HepG2 (cell line): Measurements from ENCODE around the gene TPSD1. TPM values are rescaled to one million over a fixed set of nuclear protein-coding genes. Genes with fewer than 3 reads are reported as not detected.

Experiments used
- CAMTA2 ChIP-seq: sonication (generic); formaldehyde crosslinking; IDR thresholded peaks from 2 replicates; pipeline ENCODE4 v1.4.0; 2020; ENCODE audit warnings: mild to moderate bottlenecking, missing genetic modification reagents, borderline replicate concordance
- CREM ChIP-seq, 2 experiments: sonication (generic) in 1 of 2; formaldehyde crosslinking in 1 of 2; IDR thresholded peaks; 2 replicates each; pipeline versions ENCODE4 v1.4.0 to v1.6.1; 2016 to 2020; ENCODE audit warnings: antibody characterized with exemption in 1 of 2, mild to moderate bottlenecking in 1 of 2, missing genetic modification reagents in 1 of 2
- ETV5 ChIP-seq: IDR thresholded peaks from 2 replicates; pipeline ENCODE4 v1.6.1; 2018; ENCODE audit warnings: missing biosample characterization, missing genetic modification reagents, inconsistent platforms, borderline replicate concordance
- GATAD2A ChIP-seq: IDR thresholded peaks from 2 replicates; pipeline ENCODE4 v1.6.1; 2016
- NFRKB ChIP-seq: fragments of 450-650 bp; IDR thresholded peaks from 2 replicates; pipeline ENCODE4 v1.6.1; 2017
- PHF5A ChIP-seq: IDR thresholded peaks from one replicate; pipeline ENCODE4 v1.6.1; 2018; ENCODE audit warnings: low read depth, missing genetic modification reagents; ENCODE audit not compliant: unreplicated experiment
- PPARG ChIP-seq: conservative IDR thresholded peaks from 2 replicates; pipeline ENCODE4 v1.6.1; 2016; ENCODE audit warnings: missing biosample characterization, missing genetic modification reagents
- PRMT3 ChIP-seq: sonication (generic); formaldehyde crosslinking; IDR thresholded peaks from 2 replicates; pipeline ENCODE4 v1.8.1; 2022; ENCODE audit warnings: low read depth, mild to moderate bottlenecking, moderate library complexity, missing genetic modification reagents, borderline replicate concordance
- ZNF501 ChIP-seq: sonication (generic); formaldehyde crosslinking; IDR thresholded peaks from 2 replicates; pipeline ENCODE4 v1.5.1; 2020; ENCODE audit warnings: mild to moderate bottlenecking, moderate library complexity, missing genetic modification reagents
- ZNF737 ChIP-seq: sonication (generic); formaldehyde crosslinking; IDR thresholded peaks from 2 replicates; pipeline ENCODE4 v1.5.0; 2020; ENCODE audit warnings: missing genetic modification reagents, mild to moderate bottlenecking, borderline replicate concordance
- ZNF766 ChIP-seq: sonication (generic); formaldehyde crosslinking; IDR thresholded peaks from 2 replicates; pipeline ENCODE4 v1.5.0; 2020; ENCODE audit warnings: missing genetic modification reagents, borderline replicate concordance
- ZNF773 ChIP-seq: sonication (generic); formaldehyde crosslinking; IDR thresholded peaks from 2 replicates; pipeline ENCODE4 v1.4.0; 2020; ENCODE audit warnings: missing genetic modification reagents, borderline replicate concordance
- polyA plus RNA-seq, 8 experiments: library from polyadenylated mRNA; depleted of rRNA in 3 of 8; stranded (reverse) in 7 of 8; unstranded in 1 of 8; fragments of >200 nt; fragmentation: Illumina TruSeq in 4 of 8; extraction: Trizol in 4 of 8; gene quantifications; 2 replicates each; pipeline versions ENCODE4 v1.2.1 to v1.2.3, GENCODE V29; 2011 to 2016; ENCODE audit warnings: low read depth in 4 of 8, missing spikeins in 1 of 8, mixed read lengths in 1 of 8; ENCODE audit not compliant: insufficient read depth in 1 of 8
- total RNA-seq, 5 experiments: library from RNA; depleted of rRNA; stranded (reverse); fragments of >200 nt; fragmentation: Illumina TruSeq; extraction: Trizol; gene quantifications; 2 replicates each; pipeline ENCODE4 v1.2.3, GENCODE V29; 2016; ENCODE audit warnings: low read depth in 1 of 5
- TF ChIP-seq, protein P1 (sequence below): sonication (generic); formaldehyde crosslinking; IDR thresholded peaks from 2 replicates; pipeline ENCODE4 v1.5.1; 2020; ENCODE audit warnings: mild to moderate bottlenecking, moderate library complexity, missing genetic modification reagents
- TF ChIP-seq, protein P2 (sequence below): sonication (generic); formaldehyde crosslinking; IDR thresholded peaks from 2 replicates; pipeline ENCODE4 v1.8.1; 2023; ENCODE audit warnings: missing genetic modification reagents, inconsistent platforms, borderline replicate concordance
- TF ChIP-seq, protein P3 (sequence below): sonication (generic); formaldehyde crosslinking; IDR thresholded peaks from 2 replicates; pipeline ENCODE4 v1.4.0; 2020; ENCODE audit warnings: mild to moderate bottlenecking, missing genetic modification reagents
- TF ChIP-seq, protein P4 (sequence below): sonication (generic); formaldehyde crosslinking; IDR thresholded peaks from 2 replicates; pipeline ENCODE4 v1.4.0; 2020; ENCODE audit warnings: missing genetic modification reagents

Gene TPSD1
- total and polyA plus RNA-seq, 2 of the 13 experiments (the other 11 are each of a cell fraction or from before 2014, with no cell fraction given) = not detected

DNA sequence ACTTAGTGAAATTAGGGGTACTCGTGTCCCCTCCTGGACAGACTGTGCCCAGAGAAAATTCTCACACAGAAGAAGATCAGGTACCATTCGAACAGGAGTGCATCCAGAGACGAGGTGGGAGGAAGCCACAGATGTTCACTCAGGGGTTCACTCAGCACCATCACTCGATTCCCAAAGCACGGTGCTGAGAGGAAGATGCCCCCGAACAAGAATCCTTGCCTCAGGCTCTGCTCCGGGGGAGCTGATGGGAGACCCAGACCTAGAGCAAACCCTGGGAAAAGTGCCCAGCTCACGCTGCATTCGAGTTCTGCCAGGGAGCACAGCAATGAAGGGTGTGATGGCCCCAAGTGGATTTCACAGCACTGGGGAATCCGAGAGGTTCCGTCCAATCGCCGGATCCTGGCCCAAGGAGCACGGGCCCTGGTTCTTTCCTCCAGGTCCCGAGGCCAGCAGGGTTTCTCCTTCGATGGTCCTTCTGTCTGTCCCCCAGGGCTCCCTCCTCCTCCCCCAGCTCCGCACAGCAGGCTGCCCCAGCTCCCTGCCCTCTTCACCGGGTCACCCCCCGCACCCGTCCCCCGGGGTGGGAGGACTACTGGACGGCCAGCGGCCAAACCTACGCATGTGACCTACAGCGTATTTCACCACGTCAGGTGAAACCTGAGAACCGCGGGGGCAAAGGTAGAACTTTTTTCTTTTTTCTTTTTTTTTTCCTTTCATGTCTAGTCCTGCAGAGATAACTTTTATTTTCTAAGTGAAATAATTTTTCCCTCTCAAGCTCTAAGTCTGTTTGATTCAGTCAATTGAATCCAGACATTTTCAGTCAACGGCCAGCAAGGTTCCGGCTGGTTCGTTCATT lies 43.4 kb downstream of the TPSD1 start (continued):
- TF ChIP-seq, protein P1, sequence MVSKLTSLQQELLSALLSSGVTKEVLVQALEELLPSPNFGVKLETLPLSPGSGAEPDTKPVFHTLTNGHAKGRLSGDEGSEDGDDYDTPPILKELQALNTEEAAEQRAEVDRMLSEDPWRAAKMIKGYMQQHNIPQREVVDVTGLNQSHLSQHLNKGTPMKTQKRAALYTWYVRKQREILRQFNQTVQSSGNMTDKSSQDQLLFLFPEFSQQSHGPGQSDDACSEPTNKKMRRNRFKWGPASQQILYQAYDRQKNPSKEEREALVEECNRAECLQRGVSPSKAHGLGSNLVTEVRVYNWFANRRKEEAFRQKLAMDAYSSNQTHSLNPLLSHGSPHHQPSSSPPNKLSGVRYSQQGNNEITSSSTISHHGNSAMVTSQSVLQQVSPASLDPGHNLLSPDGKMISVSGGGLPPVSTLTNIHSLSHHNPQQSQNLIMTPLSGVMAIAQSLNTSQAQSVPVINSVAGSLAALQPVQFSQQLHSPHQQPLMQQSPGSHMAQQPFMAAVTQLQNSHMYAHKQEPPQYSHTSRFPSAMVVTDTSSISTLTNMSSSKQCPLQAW (CRISPR knock-in tag) = 0 out of 2 replicates have a peak, but pooled peaks have one; percentile 38
- peak; percentile 27 for TF ChIP-seq PHF5A (CRISPR knock-in tag)
- no peak for TF ChIP-seq NFRKB
- no peak for TF ChIP-seq ZNF737 (CRISPR knock-in tag)
- TF ChIP-seq, protein P2, sequence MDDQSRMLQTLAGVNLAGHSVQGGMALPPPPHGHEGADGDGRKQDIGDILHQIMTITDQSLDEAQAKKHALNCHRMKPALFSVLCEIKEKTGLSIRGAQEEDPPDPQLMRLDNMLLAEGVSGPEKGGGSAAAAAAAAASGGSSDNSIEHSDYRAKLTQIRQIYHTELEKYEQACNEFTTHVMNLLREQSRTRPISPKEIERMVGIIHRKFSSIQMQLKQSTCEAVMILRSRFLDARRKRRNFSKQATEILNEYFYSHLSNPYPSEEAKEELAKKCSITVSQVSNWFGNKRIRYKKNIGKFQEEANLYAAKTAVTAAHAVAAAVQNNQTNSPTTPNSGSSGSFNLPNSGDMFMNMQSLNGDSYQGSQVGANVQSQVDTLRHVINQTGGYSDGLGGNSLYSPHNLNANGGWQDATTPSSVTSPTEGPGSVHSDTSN (CRISPR knock-in tag) = no peak
- TF ChIP-seq CREM (IDR thresholded peaks at IDR 0.05) = peak; percentile 66; the same call in 1 of the 2 replicates
- TF ChIP-seq CREM (CRISPR knock-in tag; IDR thresholded peaks at IDR 0.05) = no peak
- TF ChIP-seq GATAD2A = peak; percentile 61
- TF ChIP-seq, protein P3, sequence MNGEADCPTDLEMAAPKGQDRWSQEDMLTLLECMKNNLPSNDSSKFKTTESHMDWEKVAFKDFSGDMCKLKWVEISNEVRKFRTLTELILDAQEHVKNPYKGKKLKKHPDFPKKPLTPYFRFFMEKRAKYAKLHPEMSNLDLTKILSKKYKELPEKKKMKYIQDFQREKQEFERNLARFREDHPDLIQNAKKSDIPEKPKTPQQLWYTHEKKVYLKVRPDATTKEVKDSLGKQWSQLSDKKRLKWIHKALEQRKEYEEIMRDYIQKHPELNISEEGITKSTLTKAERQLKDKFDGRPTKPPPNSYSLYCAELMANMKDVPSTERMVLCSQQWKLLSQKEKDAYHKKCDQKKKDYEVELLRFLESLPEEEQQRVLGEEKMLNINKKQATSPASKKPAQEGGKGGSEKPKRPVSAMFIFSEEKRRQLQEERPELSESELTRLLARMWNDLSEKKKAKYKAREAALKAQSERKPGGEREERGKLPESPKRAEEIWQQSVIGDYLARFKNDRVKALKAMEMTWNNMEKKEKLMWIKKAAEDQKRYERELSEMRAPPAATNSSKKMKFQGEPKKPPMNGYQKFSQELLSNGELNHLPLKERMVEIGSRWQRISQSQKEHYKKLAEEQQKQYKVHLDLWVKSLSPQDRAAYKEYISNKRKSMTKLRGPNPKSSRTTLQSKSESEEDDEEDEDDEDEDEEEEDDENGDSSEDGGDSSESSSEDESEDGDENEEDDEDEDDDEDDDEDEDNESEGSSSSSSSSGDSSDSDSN (CRISPR knock-in tag) = no peak; the same call in 1 of the 2 replicates
- TF ChIP-seq ZNF766 (CRISPR knock-in tag) = no peak
- TF ChIP-seq ETV5 (CRISPR knock-in tag) = no peak
- TF ChIP-seq ZNF773 (CRISPR knock-in tag) = no peak
- TF ChIP-seq ZNF501 (CRISPR knock-in tag) = peak; percentile 64; the same call in 1 of the 2 replicates
- no peak for TF ChIP-seq CAMTA2 (CRISPR knock-in tag)
- no peak for TF ChIP-seq PRMT3 (CRISPR knock-in tag)
- TF ChIP-seq PPARG = peak; percentile 53
- TF ChIP-seq, protein P4, sequence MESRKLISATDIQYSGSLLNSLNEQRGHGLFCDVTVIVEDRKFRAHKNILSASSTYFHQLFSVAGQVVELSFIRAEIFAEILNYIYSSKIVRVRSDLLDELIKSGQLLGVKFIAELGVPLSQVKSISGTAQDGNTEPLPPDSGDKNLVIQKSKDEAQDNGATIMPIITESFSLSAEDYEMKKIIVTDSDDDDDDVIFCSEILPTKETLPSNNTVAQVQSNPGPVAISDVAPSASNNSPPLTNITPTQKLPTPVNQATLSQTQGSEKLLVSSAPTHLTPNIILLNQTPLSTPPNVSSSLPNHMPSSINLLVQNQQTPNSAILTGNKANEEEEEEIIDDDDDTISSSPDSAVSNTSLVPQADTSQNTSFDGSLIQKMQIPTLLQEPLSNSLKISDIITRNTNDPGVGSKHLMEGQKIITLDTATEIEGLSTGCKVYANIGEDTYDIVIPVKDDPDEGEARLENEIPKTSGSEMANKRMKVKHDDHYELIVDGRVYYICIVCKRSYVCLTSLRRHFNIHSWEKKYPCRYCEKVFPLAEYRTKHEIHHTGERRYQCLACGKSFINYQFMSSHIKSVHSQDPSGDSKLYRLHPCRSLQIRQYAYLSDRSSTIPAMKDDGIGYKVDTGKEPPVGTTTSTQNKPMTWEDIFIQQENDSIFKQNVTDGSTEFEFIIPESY = no peak
